ENCODE data around the gene MILR1.
"Not testable (repeated sequence)": the region's sequence is repeated elsewhere in the genome, so short reads cannot be mapped to it uniquely, and the experiment has no call there.

DNA sequence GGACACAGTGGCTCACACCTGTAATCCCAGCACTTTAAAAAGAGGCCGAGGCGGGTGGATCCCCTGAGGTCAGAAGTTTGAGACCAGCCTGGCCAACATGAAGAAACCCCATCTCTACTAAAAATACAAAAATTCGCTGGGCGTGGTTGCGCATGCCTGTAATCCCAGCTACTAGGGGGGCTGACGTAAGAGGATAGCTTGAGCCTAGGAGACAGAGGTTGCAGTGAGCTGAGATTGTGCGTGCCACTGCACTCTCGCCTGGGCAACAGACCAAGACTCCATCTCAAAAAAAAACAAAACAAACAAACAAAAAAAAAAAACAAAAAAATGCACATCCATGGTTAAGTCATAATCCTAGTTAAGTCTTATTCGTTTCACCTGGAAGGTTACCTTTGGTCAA is 26.8 kb upstream of the MILR1 start:
- TF ChIP-seq, protein P1, sequence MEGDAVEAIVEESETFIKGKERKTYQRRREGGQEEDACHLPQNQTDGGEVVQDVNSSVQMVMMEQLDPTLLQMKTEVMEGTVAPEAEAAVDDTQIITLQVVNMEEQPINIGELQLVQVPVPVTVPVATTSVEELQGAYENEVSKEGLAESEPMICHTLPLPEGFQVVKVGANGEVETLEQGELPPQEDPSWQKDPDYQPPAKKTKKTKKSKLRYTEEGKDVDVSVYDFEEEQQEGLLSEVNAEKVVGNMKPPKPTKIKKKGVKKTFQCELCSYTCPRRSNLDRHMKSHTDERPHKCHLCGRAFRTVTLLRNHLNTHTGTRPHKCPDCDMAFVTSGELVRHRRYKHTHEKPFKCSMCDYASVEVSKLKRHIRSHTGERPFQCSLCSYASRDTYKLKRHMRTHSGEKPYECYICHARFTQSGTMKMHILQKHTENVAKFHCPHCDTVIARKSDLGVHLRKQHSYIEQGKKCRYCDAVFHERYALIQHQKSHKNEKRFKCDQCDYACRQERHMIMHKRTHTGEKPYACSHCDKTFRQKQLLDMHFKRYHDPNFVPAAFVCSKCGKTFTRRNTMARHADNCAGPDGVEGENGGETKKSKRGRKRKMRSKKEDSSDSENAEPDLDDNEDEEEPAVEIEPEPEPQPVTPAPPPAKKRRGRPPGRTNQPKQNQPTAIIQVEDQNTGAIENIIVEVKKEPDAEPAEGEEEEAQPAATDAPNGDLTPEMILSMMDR (IDR thresholded peaks at IDR 0.05 in 8 of 11, conservative IDR thresholded peaks at IDR 0.05 in 3 of 11) = not testable (repeated sequence)
- TF ChIP-seq POLR2A, POLR2AphosphoS5 (IDR thresholded peaks at IDR 0.05): not testable (repeated sequence)
